ENCODE results near the gene CFAP54.
"Not testable (repeated sequence)": the region's sequence is repeated elsewhere in the genome, so short reads cannot be mapped to it uniquely, and the experiment has no call there.

CFAP54 gene

DNA sequence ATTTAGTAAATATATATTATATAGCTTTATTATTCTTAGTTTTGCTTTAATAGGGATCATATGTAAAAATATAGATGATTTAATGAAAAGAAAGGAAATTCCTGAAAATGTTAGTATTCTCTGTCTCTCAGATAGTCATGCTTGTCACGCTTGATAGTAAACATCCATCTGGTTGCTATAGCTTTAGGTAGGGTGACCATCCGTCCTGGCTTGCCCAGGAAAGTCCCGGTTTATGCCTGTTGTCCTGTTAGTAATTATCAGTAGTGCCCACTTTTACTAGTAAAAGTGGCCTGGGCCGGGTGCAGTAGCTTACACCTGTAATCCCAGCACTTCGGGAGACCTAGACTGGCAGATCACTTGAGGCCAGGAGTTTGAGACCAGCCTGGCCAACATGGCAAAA, 23.8 kb downstream of the CFAP54 start:
- DNase-seq (ENCODE audit: low read depth in 2 of 2) = no peak

DNA sequence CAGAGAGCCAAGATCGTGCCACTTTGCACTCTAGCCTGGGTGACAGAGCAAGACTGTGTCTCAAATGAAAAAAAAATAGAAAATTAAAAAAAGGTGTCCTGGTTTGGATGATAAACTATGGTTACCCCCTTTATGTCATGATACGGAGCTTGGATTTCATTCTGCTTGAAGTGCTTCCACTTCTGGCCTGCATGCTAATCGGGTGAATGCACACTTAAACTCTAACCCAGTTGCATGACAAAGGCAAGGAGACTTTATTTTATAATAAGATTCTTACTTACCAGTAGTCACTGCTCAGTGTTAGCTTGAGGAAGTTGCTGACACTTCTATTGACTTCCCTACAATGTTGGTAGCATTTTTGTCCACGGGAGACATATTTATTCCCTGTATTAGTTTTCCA, 24.3 kb downstream of the CFAP54 start:
- DNase-seq (ENCODE audit: low read depth in 2 of 2) = no peak

DNA sequence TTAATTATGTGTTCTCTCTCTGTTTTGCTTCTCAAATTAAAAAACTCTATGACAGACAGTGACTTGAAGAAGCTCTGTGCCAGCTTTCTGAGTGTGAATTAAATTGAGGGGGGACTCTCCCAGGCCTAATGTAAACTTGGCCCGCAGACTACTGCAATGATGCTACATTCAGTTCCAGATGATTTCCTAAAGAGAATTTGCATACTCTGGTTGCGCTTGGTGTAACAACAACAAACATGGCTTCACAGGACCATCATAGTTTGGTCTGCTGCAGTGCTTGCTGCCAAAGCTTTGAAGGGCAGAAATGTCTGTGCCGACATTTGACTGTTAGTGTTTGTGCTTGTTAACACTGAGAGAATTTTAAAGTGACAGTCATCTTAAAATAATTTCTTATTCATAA, 25.0 kb downstream of the CFAP54 start:
- DNase-seq (ENCODE audit: low read depth in 2 of 2) = no peak

DNA sequence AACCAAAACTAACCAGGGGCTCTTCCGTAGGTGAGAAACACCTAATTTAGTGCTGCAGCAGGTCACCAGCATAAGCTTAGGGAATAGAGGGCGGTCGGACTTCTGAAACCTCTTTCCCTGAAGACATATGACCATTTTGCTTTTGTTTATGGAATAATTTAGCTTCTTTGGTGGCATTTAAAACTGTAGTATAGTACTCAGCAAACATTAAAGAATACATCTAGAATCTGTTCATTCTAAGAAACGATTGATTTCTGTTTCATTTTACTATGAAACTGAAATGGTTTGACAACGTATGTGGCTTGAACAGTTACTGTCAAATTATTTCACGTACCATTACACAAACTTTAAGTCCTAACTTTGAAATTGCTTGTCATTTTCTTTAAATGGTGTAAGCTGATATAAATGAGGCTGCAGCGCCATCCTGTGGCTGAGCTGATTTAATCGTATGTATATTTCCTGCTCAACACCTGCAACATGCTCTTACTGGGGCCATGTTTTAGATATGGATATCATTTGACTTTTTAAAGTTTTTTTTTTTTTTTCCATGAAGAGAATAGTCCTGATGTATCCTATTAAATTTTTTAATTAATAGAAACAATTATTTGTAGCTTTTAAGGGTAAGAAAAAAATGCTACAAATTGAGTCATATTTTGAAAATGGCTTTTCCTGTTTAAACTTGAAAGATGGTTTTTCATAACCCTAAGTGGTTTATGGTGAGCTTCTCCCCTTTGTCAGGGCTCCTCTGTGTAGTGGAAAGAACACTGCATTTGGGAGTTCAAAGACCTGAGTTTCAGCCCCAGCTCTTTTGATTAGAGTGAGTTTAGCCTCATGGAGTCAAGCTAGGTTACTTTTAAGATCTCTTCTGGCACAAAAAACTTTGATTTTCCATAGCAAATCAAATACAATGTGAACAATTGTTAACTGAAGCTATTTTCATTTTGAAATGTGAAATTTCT, 27.4 kb downstream of the CFAP54 start:
- peak; percentile 68 to 82 for DNase-seq (ENCODE audit: low read depth in 2 of 2)

DNA sequence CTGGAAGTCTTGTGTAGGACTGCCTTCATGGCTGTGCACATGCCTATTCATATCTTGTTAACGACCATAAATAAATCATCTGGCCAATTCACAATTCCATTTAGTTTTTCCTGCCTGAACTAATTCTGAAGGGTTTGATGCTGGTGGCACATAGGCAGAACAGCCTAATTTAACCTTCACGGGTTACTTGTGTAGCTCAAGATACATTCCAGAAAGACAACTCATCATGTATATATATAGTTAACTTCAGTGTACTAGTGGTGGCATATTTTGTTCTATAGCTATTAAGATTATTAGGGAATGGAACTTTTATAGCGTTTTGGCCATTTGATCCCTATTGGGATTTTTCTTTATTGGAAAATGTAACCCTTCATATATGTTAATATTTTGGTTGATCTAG, 31.4 kb downstream of the CFAP54 start:
- no peak for DNase-seq (ENCODE audit: low read depth in 2 of 2)

DNA sequence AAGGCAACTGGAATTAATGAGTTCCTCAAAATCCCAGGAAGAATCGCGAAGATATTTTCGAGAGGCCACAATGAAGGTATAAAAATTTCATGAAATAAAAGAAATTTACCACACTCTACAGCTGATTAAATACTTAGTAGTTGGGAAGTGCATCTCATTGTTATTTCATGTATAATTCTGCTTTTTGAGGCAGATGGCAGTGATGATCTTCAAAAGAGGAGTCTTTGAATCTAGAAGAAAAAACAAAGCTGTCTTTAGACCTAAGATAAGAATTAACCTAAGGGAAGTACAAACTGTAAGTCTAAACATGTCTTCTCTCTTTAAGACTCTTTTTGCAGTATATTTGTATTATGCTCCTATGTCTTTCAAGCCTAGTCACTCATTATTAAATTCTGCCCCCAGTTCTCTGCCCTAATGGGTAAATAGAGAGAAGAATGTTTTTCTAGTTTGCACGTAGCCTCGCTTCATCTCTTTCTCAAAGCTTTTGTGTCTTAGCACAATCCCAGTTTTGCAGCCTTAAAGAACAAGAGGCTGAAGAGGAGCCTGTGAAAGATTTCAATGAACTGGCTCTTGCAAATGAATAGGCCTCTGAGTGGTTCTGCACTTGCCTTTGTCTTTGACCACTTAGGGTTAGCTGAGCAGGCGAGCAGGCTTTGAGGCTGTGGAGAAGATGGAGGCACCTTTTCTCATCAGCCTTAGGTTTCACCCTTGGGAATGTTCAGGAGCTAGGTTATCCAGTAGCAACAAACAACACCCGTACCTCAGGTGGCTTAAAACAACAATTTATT, 32.7 kb downstream of the CFAP54 start:
- no peak for DNase-seq (ENCODE audit: low read depth in 2 of 2)

DNA sequence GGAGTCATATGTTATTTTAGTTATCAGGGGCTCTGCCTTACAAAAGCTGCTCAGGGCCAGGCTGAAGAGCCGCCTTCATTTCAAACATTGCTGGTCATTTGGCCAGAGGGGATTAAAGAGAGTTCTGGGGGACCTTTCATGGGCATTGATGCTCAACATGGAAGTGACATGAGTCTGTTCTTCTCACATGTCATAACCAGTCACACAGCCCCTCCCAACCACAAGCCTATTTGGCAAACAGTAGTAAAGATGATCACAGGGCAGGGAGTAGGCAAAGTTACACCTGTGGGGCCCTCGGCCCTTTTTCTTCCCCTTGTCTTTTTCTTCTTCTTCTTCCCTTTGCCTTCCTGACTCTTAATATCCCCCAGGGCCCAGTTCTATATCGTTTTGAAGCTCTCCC, 33.3 kb downstream of the CFAP54 start:
- no peak for DNase-seq (ENCODE audit: low read depth in 2 of 2)

DNA sequence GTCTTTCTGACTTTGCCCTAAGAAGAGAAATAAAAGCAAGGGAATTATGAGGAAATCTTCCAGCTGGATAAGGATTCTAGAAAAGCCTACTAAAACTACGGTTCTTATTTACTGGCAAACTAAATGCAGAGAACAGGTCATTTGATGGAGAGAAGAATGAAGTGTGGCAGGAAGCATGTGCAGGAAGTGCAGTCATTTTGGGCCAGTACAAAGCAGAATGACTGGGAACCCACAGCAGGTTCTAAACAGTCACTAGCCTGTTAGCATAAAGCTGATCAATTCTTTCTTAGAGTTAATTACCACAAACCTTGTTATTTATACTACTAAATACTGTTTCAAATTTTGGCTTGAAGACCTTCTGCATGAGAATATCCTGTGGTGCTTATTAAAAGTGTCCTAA, 36.7 kb downstream of the CFAP54 start:
- DNase-seq (ENCODE audit: low read depth in 2 of 2) = no peak

DNA sequence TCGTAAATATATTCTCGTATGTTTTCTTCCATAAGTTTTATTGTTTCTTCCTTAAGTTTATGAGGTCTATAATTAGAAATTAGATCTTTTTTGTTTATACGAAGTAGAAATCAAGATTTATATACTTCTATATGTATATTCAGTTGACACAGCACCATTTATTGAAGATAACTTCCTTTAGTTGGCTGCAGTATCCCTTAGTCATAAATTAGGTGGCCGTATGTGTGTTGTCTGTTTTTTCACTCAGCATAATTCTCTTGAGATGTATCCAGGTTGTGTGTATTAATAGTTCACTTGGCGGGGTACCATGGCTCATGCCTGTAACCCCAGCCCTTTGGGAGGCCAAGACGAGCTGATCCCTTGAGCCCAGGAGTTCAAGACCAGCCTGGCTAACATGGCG, 40.5 kb downstream of the CFAP54 start:
- DNase-seq (ENCODE audit: low read depth in 2 of 2) = no peak

DNA sequence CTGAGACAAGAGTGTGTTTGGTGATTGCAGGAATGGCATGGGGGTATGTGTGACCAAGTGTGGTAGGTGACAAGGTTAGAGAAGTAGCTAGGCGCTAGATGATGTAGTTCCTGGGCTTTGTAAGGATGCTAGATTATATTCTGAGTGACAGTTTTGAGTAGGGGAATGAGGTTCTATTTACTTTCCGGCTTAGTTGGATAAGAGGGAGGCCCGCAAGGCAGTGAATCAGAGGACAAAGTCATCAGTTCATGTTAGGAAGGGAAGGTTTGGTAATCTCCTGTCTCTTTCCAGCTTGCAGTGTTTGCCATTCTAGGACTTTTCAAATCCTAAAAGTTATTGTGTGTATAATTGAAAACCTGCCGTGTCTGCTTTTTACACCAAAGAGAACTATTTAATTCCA, 45.0 kb downstream of the CFAP54 start:
- DNase-seq (ENCODE audit: low read depth in 2 of 2) = no peak

DNA sequence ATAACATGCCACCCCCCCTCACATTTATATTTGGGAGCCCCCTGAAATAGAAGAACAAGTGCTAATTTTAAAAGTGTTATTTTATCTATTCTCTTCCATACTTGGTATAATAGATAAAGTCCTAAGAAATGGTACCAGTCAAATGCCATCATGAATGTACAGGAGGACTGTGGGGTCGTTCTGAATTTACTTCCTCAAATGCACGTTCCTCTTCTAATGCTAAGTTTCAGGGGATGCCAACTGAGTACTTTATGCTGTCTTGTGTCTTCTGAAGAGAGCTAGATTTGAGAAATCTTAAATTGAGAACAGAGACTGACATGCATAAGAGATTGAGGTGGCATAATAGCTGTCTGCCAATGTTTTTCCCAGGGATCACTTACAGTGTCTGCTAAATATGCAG, 59.0 kb downstream of the CFAP54 start:
- no peak for DNase-seq (ENCODE audit: low read depth in 2 of 2)

DNA sequence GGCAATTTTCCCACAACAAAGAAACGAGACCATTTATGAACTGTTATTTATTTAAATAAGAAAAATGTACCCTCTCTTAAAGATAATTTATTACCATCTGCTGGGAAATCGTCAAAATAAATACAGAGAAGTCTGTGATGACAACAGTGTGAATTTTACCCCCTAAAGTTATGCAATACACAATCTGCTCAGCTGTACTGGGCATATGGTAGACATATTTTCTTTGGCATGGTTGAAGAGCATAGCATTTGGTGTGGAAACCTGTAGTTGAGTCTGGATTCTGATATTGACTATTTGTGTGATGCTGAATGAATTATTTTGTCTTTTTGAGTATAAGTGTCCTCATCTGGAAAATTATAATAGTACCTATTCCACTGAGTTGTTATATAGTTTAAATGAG, 60.0 kb downstream of the CFAP54 start:
- DNase-seq (ENCODE audit: low read depth in 2 of 2) = no peak

DNA sequence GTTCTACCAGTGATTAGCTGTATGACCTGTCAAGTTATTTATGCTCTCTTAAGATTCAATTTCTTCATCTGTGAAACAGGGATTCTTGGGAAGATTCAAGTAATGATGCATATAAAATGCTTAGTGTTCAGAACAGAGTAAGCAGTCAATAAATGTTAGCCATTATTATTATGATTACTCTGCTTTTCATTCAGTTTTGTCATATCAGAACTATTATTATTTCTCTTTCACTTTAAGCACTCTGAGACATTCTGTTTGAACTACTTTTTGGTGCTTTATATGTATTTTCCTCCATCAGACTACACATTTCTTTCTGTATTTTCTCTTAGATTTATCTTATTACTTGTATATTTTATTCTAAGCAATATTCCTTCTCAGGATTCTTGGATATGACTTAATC, 81.2 kb downstream of the CFAP54 start:
- DNase-seq (ENCODE audit: low read depth in 2 of 2) = no peak

DNA sequence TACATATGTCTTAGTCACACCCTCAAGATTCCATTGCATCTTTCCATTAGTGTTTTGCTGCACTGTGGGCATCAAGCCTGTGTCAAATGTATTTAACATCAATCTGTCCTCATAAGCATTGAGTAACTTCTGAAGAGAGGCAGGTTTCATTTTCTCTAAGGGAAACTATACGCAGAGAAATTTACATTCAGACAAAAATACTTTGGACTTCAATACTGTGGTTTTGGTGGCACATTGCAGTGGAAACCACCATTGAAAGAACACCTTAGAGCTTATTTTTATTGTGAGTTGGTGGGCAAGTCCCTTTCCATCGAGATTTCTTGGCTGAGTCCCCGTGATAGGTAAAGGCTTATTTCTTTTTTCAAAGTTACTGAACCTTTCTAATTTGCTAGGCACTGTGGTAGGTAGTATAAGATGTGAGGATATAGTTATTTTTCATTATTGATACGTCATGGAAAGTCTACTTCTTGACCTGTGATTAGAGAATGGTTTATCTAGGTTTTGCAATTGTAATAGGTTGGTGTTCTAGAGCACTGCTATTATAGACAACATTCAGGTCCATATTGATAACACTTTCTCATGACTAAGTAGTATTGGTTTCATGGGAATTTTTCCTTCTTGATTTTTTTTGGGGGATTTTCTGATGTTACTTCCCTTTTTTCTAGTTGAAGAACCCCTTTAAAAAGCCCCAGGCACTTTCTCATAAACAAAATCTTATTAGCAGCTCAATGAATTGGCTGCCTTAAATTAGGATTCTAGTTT, 81.9 kb downstream of the CFAP54 start:
- no peak for DNase-seq (ENCODE audit: low read depth in 2 of 2)

DNA sequence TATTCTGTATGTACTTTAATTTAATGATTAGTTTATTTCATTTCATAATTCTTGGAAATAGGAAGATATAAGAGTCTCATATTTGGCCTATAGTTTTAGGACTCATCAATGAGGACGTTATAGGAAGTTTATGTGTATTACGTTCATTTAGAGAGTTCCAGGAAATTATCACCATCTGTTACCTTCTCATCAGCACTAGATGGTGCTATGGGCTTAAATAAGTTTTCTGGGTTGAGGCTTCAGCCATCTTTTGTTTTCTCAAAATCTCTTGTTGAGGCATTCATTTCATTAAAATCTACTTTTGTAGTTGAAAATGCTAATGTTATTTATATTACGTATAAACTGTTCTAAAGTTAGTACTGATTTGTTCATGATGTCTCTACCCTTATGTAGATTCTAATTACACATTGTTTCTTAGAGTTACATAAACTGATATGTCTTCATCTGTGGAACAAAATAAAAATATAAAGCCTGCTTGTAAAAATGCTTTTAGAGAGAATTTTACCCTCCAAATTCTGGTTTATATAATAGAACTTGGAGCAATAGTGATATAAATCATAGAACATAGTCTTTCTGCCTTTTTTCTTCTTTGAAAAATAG, 89.2 kb downstream of the CFAP54 start:
- DNase-seq (ENCODE audit: low read depth in 2 of 2) = no peak

DNA sequence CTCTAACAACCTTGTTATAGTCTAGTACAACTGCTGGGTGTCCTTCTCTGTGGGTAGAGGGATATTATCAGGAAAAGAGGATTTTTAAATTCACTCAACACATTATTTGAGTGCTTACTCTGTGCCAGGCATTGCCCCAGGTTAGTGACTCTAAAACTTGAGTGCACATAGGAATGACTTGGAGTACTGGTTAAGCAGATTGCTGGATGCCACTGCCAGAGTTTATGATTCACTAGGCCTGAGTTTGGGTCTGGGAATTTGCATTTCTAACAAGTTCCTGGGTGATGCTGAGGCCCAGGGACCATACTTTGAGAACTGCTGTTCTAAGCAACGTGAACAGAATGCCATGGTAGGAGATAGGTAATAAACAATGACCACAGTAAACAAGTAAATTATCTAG, 96.6 kb downstream of the CFAP54 start:
- DNase-seq (ENCODE audit: low read depth in 2 of 2) = no peak

DNA sequence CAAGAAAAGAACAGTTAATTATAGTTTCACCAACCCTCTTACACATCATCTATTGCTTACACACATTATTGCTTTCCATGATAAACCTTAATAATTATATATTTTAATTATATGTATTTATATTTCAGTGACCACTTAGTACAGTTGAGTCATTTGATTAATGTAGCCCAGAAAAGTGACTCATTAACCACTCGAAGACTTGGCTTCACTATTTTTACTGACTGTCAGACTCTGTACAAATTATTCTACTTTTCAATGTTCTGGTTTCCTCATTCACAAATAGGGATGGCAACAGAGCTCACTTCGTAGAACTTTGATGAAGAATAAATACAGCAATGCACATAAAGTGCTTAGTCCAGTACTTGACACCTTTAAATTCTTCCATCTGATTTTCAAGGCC, 98.3 kb downstream of the CFAP54 start:
- DNase-seq (ENCODE audit: low read depth in 2 of 2) = no peak

DNA sequence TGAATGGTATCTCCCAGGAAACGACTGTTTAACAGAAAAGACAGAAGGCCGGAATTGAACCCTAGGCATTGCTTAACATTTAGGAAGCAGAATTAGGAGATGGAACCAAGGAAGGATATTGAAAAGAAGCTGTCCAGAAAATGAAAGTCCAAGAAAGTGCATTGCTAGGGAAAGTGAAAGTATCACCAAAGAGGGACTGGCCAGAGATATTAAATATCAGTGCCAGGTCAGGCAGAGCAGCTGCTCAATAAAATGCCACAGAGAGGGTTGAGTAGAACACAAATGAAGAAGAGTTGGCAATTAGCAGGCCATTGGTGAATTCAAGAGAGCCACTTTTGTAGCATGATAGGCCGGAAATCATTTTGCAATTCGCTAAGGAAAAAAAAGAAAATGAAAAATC, 101.6 kb downstream of the CFAP54 start:
- DNase-seq (ENCODE audit: low read depth in 2 of 2) = no peak

DNA sequence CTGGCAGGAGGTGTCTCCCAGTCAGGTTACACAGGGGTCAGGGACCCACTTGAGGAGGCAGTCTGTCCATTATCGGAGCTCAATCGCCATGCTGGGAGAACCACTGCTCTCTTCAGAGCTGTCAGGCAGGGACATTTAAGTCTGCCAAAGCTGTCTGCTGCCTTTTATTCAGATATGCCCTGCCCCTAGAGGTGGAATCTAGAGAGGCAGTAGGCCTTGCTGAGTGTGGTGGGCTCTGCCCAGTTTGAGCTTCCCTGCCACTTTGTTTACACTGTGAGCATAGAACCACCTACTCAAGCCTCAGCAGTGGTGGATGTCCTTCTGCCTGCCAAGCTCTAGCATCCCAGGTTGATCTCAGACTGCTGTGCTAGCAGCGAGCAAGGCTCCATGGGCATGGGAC, 115.0 kb downstream of the CFAP54 start:
- DNase-seq (ENCODE audit: low read depth in 2 of 2) = not testable (repeated sequence)

DNA sequence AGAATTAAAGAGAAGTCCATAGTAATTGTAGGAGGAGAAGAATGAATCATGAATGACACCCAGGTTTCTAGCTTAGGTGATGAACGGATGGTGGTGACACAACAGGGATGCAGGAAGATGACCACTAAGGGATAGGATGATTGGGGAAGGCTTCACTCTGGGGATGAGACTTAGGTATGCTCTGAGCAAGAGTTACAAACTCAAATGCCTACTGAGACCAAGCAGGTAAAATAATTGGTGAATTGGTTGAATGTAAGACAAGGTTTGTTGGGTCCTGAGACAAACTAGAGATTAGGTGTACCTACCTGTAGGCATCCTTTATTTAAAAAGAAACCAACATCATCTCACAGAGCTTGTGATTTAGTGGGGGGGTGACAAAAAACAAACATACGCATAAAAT, 116.3 kb downstream of the CFAP54 start:
- no peak for DNase-seq (ENCODE audit: low read depth in 2 of 2)

DNA sequence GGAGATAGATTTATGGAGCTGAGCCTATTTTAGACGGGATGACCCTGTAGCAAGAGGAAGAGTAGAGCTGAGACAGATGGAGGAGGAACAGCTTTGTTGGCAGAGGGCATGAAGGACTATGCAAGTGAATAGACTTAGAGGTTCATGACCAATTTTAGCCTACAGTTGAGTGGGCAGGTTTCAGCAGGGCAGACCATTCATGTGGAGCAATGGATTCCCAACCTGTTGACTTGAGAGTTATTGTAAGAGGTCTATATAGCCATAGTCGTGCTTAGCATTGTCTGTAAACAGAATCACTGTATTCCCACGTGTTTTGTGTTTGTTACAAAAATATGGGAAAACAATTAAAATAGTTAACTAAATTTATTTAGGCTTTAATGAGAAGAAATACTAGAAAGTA, 116.8 kb downstream of the CFAP54 start:
- DNase-seq (ENCODE audit: low read depth in 2 of 2) = no peak

DNA sequence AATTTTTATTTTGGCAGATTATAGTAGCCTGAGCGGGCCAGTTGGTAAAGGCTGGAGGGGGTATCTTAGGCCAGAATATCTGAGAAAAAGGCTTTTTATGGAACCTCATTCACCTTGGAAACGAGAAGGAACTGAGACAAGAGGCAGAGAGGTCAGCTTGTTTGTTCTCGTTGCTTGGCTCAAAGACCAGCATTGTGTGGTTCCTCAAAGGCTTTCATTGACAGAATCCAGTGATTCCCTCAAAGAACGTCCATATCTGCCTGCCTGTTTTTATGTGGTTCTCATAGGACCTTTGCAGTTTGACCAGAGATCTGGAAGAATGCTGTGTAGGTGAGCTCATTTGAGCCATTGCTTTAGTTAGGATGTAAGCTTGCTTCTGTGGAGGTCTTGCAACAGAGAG, 117.3 kb downstream of the CFAP54 start:
- DNase-seq (ENCODE audit: low read depth in 2 of 2) = no peak
